Esophagus squamous epithelium (tissue), 5 donors: ENCODE results near the gene CLTC. TPM values are rescaled to one million over a fixed set of nuclear protein-coding genes. Genes with fewer than 3 reads are reported as not detected.
A peak's percentile ranks its signal among the peaks of the same experiment; 100 is the strongest.

ENCODE experiments used
- DNase-seq: peaks from one replicate; lab custom pipeline; 2025; lab: John Stamatoyannopoulos, UW
- H3K27ac ChIP-seq, 4 donors: fragments of 200-600 bp; sonication (generic); one replicate each; pipeline ENCODE4 v1.5.1; 2016 to 2019; ENCODE audit warnings: mild to moderate bottlenecking in 1 of 4
- H3K27me3 ChIP-seq, 4 donors: fragments of 200-600 bp; sonication (generic); 1 replicate in 3 of 4; 2 replicates in 1 of 4; pipeline versions ENCODE4 v1.5.1 to v1.6.0; 2017 to 2021; ENCODE audit warnings: antibody characterized with exemption in 1 of 4
- H3K36me3 ChIP-seq, 3 donors: fragments of 200-600 bp; sonication (generic); one replicate each; pipeline ENCODE4 v1.5.1; 2016 to 2019
- H3K4me1 ChIP-seq, 3 donors: fragments of 200-600 bp; sonication (generic); one replicate each; pipeline ENCODE4 v1.5.1; 2017 to 2019
- H3K4me3 ChIP-seq, 4 donors: fragments of 200-600 bp; sonication (generic); 1 replicate in 3 of 4; 2 replicates in 1 of 4; pipeline ENCODE4 v1.5.1; 2016 to 2019; ENCODE audit warnings: mild to moderate bottlenecking in 2 of 4, moderate library complexity in 1 of 4
- H3K9me3 ChIP-seq, 3 donors: fragments of 200-600 bp; sonication (generic); one replicate each; pipeline ENCODE4 v1.5.1; 2016 to 2019
- POLR2A ChIP-seq, 4 donors: fragments of 450-650 bp; IDR thresholded peaks; one replicate each; pipeline ENCODE4 v1.6.1; 2017; ENCODE audit warnings: antibody characterized with exemption in 4 of 4, mild to moderate bottlenecking in 4 of 4, moderate library complexity in 3 of 4
- WGBS, 2 donors: methylation state at CpG; one replicate each; pipeline ENCODE4 v1.1.5; 2018; 5-methylcytosine and 5-hydroxymethylcytosine counted together
- intact Hi-C: fragments of 100-400 bp; cut with DNase I; formaldehyde crosslinking; loops from one replicate; pipeline ENCODE4 v1.15.0; 2022
- total RNA-seq, 4 donors: library from RNA; depleted of rRNA; stranded (reverse); fragments of >200 nt; gene quantifications; one replicate each; pipeline ENCODE4 v1.1.0, GENCODE V29; 2016
- TF ChIP-seq, protein P1 (sequence below), 6 experiments: fragments of 450-650 bp in 4 of 6; fragments of 200-600 bp in 2 of 6; sonication (generic) in 2 of 6; IDR thresholded peaks; one replicate each; pipeline ENCODE4 v1.5.1; 2016 to 2019; ENCODE audit warnings: antibody characterized with exemption in 6 of 6, mild to moderate bottlenecking in 4 of 6, moderate library complexity in 4 of 6
- donor health status: DM: yes; HTN: yes; CAD: no.

CLTC gene
- total RNA-seq, 4 donors from 2014 or later = 135 to 236 (median 201) TPM

DNA sequence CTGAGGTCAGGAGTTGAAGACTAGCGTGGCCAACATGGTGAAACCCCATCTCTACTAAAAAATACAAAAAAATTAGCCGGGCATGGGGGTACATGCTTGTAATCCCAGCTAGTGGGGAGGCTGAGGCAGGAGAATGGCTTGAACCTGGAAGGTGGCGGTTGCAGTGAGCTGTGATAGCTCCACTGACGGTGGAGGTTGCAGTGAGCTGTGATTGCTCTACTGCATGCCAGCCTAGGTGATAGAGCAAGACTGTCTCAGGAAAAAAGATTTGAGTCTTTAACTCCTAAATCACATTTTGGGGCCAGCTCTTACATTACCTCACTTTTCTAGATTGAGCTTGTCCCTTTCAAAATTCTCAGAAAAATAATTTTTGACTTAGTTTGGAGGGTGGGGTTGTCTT, 102.9 kb downstream of the CLTC start:
- intact Hi-C loops = no loop called here
- no peak overlapping the region for H3K27ac ChIP-seq
- H3K4me1 ChIP-seq = peaks cover 0 to 28% (median 13%) of the 10 kb centered on the region in 3 donors
- H3K27me3 ChIP-seq = no peaks in the 10 kb centered on the region
- no peak for DNase-seq
- TF ChIP-seq, protein P1, sequence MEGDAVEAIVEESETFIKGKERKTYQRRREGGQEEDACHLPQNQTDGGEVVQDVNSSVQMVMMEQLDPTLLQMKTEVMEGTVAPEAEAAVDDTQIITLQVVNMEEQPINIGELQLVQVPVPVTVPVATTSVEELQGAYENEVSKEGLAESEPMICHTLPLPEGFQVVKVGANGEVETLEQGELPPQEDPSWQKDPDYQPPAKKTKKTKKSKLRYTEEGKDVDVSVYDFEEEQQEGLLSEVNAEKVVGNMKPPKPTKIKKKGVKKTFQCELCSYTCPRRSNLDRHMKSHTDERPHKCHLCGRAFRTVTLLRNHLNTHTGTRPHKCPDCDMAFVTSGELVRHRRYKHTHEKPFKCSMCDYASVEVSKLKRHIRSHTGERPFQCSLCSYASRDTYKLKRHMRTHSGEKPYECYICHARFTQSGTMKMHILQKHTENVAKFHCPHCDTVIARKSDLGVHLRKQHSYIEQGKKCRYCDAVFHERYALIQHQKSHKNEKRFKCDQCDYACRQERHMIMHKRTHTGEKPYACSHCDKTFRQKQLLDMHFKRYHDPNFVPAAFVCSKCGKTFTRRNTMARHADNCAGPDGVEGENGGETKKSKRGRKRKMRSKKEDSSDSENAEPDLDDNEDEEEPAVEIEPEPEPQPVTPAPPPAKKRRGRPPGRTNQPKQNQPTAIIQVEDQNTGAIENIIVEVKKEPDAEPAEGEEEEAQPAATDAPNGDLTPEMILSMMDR (IDR thresholded peaks at IDR 0.05) = no peak
- TF ChIP-seq POLR2A (IDR thresholded peaks at IDR 0.05) = no peak
- H3K9me3 ChIP-seq = no peaks in the 10 kb centered on the region
- no peaks in the 10 kb centered on the region for H3K36me3 ChIP-seq
- WGBS, 2 donors = 90 to 97% methylated on average over 3 to 4 of the region's 4 CpGs
- no peak overlapping the region for H3K4me3 ChIP-seq

- WGBS, 2 donors = 75 to 77% methylated on average over 1 of the region's 1 CpG
- no peaks in the 10 kb centered on the region for H3K36me3 ChIP-seq
- H3K4me3 ChIP-seq = no peak overlapping the region
- intact Hi-C loops = no loop called here
- TF ChIP-seq POLR2A (IDR thresholded peaks at IDR 0.05) = no peak
- TF ChIP-seq, protein P1 (IDR thresholded peaks at IDR 0.05) = no peak
- H3K4me1 ChIP-seq = peaks cover 0 to 28% (median 13%) of the 10 kb centered on the region in 3 donors
- H3K27me3 ChIP-seq = no peaks in the 10 kb centered on the region
- no peak for DNase-seq
- H3K27ac ChIP-seq = peak overlapping the region in 1 of 4 donors; percentile 41
- H3K9me3 ChIP-seq = no peaks in the 10 kb centered on the region
Measured at GRCh38 chr17:59723041-59723440, 103.3 kb downstream of the CLTC start.

GRCh38 chr17:59723607-59724006, 103.9 kb downstream of the CLTC start:
- Histone ChIP-seq H3K9me3 (no peaks in the 10 kb centered on the region), H3K27ac (peak overlapping the region in 1 of 4 donors; percentile 41), H3K4me1 (peaks cover 0 to 28% (median 13%) of the 10 kb centered on the region in 3 donors), H3K27me3 (no peaks in the 10 kb centered on the region), H3K4me3 (no peak overlapping the region), H3K36me3 (no peaks in the 10 kb centered on the region)
- DNase-seq = no peak
- no peak for TF ChIP-seq POLR2A (IDR thresholded peaks at IDR 0.05)
- TF ChIP-seq, protein P1 (IDR thresholded peaks at IDR 0.05) = no peak
- 83 to 95% methylated on average over 1 of the region's 1 CpG for WGBS, 2 donors
- intact Hi-C loops = no loop called here

DNA sequence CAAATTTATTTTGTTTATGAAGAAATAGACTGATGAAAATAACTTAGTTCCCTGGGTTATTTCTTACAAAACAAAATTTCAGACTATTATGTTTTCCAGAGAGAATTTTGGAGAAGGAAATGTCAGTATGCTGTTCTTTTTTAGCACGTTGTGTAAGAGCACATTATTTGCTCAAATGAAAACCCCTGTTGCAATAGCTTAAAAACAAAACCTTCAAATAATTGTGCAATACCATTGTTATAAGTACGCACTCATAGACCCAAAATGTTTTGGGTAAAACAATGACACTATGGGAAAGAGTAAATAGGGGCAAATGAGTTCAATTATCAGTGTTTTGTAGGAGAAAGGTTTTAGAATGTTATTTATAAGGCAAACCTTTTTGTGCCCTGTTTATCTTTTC, 106.0 kb downstream of the CLTC start:
- 17 to 29% methylated on average over 2 of the region's 2 CpGs for WGBS, 2 donors
- H3K27me3 ChIP-seq = no peaks in the 10 kb centered on the region
- no peak for TF ChIP-seq POLR2A (IDR thresholded peaks at IDR 0.05)
- TF ChIP-seq, protein P1 (IDR thresholded peaks at IDR 0.05) = no peak
- H3K4me1 ChIP-seq = peaks cover 0 to 21% (median 13%) of the 10 kb centered on the region in 3 donors
- no peaks in the 10 kb centered on the region for H3K36me3 ChIP-seq
- H3K27ac ChIP-seq = peak overlapping the region in 3 of 4 donors; percentile 40 to 66 (median 55)
- H3K9me3 ChIP-seq = no peaks in the 10 kb centered on the region
- no peak overlapping the region for H3K4me3 ChIP-seq
- intact Hi-C loops = no loop called here
- DNase-seq = no peak

DNA sequence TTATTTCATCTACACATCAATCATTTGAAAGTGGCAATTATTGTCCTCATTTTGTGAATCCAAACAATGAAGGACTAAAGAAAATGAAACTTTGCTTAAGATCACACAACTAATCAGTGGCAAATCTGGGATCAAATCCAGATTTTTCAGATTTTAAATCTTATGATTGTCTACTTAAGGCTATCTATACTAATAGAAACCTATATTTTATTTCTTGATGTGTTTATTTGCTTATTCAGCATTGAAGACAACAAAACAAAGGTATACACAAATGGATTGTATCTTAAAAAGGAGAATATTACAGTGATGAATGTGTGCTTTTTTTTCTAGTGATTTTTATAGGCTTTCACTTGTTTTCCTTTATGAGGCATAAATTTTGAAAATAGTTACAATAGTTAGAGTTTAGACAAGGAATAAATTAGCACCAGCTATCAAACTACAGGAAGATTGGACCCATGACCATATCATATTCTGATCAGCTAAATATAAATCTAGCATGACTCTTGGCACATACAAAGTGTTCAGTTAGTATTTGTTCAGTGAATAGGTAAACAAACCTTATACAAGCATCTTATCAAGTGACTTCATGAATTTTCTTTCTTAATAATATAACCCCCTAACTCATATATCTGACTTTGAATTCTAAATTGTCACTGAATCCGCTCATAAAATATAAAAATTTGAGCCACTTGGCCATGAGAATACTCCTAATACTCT, 108.3 kb downstream of the CLTC start:
- 92 to 95% methylated on average over 1 of the region's 1 CpG for WGBS, 2 donors
- no peak overlapping the region for H3K27ac ChIP-seq
- no peak overlapping the region for H3K4me3 ChIP-seq

More for the DNA sequence above, 108.3 kb downstream of the CLTC start:
- no peaks in the 10 kb centered on the region for H3K9me3 ChIP-seq
- H3K4me1 ChIP-seq = peaks cover 0 to 19% (median 13%) of the 10 kb centered on the region in 3 donors
- DNase-seq = no peak
- intact Hi-C loops = no loop called here
- no peak for TF ChIP-seq POLR2A (IDR thresholded peaks at IDR 0.05)
- TF ChIP-seq, protein P1 (IDR thresholded peaks at IDR 0.05) = no peak
- peaks cover 0 to 9% (median 0%) of the 10 kb centered on the region in 3 donors for H3K36me3 ChIP-seq
- no peaks in the 10 kb centered on the region for H3K27me3 ChIP-seq
